GM19372 (cell line): ENCODE data around the gene RAB11FIP3.
A peak's percentile ranks its signal among the peaks of the same experiment; 100 is the strongest.
"Not testable (repeated sequence)": the region's sequence is repeated elsewhere in the genome, so short reads cannot be mapped to it uniquely, and the experiment has no call there.

Experiments
- ATAC-seq: cut with Tn5 transposase; IDR thresholded peaks from one replicate; pipeline ENCODE4 v1.9.1; 2021; ENCODE audit warnings: mild to moderate bottlenecking, low read depth, moderate library complexity; ENCODE audit not compliant: unreplicated experiment

Gene RAB11FIP3

GRCh38 chr16:425082-425718 is at the start of gene RAB11FIP3:
Gene RAB11FIP3, plus strand, starts transcription at chr16:425649. Its CDS starts 358 bp downstream, at chr16:426007.
- ATAC-seq = peak; percentile 83

- no peak for ATAC-seq
Observed at GRCh38 chr16:375927-376816, 49.3 kb upstream of the RAB11FIP3 start.

GRCh38 chr16:376817-377418 is 48.5 kb upstream of the RAB11FIP3 start:
- ATAC-seq = no peak

- no peak for ATAC-seq
Observed at GRCh38 chr16:377419-377951, 48.0 kb upstream of the RAB11FIP3 start.

GRCh38 chr16:378113-378820 is 47.2 kb upstream of the RAB11FIP3 start:
- not testable (repeated sequence) for ATAC-seq

GRCh38 chr16:378821-379182 is 46.6 kb upstream of the RAB11FIP3 start:
- no peak for ATAC-seq

- ATAC-seq = no peak
Observed at GRCh38 chr16:379183-379960, 46.1 kb upstream of the RAB11FIP3 start.

- ATAC-seq = no peak
Observed at GRCh38 chr16:379961-380761, 45.3 kb upstream of the RAB11FIP3 start.

- no peak for ATAC-seq
Observed at GRCh38 chr16:380762-381011, 44.8 kb upstream of the RAB11FIP3 start.

- peak; percentile 23 for ATAC-seq
Observed at GRCh38 chr16:381012-381788, 44.2 kb upstream of the RAB11FIP3 start.

GRCh38 chr16:381789-382717 is 43.4 kb upstream of the RAB11FIP3 start, which contains the start of gene PGAP6:
Gene PGAP6, minus strand, starts transcription at chr16:381978. Its CDS starts 157 bp downstream, at chr16:381821.
- peak; percentile 60 for ATAC-seq

- ATAC-seq = no peak
Observed at GRCh38 chr16:383326-384051, 42.0 kb upstream of the RAB11FIP3 start.

- ATAC-seq = no peak
Observed at GRCh38 chr16:386641-387156, 38.8 kb upstream of the RAB11FIP3 start.

GRCh38 chr16:387761-388666 is 37.4 kb upstream of the RAB11FIP3 start:
- not testable (repeated sequence) for ATAC-seq

- ATAC-seq = no peak
Observed at GRCh38 chr16:389352-389751, 36.1 kb upstream of the RAB11FIP3 start.
